ENCODE data around the gene DUSP1.

Gene DUSP1

DNA sequence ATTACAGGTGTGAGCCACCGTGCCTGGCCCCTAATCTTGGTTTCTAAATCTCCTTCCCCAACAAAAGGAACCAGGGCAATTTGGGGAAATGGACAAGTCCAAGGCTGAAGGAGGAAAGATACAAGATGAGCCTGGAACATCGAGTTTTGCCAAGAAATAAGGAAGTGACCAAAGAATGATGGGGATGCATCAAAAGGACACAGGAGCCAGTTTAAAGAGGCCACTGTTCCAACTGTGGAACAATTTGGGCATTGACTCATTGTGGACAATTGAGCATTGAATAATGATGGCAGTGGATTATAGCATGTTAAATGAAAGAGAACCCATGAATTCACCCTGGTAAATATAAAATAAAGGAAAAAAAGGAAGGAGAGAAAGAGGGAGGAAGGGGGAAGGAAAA, 47.5 kb downstream of the DUSP1 start:
- DNase-seq, result no peak

DNA sequence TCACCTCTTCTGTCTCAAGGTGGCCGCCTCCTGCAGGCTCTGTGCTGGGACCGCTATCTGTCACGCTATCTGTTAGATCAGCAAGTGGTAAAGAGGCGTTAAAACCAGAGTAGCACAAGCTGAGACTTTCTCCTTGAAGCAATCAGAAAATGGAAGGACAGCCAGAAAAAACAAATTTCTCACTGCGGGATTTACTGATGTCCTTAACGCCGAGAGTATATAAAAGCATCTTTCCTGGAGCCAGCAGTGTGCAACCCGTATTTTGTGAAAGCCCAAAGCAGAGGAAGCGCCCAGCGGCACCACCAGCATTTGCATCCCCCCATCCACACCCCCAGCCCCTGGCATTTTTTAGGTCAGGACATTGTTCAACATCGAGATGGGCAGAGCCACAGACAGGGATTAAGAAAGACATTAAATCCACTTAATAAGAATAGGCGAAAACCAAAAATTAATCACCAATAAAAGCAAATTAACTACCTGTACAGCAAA, 48.6 kb downstream of the DUSP1 start:
- peak in 1 of 2 experiments; percentile 30 for DNase-seq

DNA sequence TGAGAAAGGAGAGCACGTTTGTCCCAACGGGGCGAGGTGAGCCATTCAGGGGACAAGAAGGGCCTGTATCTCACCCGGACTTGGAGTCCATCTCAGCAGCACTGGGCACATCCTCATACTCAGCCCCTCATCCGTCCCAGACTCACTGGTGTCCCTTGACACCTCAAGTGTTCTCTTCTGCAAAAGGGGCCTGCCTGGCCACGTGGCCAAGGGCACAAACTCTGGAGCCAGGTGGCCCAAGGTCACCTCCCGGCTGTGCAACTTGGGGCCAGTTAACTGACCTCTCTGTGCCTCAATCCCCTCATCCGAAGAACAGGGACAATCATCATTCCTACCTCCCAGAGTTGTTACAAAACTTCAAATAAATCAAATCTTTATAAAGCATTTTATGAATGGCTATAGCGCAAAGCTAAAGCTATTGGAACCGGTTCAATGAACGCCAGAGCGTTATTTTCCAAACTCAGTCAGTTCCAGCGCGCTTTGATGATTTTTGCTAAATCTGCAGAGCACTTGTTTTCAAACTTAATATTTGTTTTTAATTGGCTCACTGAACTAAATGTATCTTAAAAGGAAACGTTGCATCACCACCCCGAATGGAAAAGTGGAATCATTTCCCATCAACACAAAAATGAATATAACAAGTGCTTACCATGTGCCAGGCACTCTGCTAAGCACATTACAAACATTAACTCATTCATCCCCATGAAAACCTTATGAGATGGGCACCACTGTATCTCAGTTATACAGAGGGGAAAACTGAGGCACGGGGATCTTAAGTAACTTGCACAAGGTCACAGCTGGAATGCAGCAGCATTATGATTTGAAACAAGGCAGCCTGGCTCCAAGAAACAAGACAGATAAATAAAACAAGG, 49.3 kb downstream of the DUSP1 start:
- no peak for DNase-seq

DNA sequence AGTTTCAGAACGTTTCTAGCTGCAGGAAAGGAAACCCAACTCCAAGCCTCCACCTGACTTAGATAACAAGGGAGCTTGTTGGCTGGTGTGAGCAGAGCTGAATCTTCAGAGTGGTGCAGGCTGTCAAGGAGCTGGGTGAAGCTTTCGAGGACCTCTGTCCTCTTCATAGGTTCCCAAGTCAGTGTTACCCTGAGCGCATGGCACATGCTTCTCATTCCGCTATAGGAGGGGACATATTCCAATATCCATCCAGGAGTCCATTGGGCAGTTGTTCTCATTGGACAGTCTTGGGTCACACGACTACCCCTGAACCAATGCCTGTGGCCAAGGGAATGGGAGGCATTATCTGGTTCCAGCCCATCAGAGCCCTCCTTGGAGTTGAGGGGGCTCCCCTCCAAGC, 50.3 kb downstream of the DUSP1 start:
- no peak for DNase-seq

DNA sequence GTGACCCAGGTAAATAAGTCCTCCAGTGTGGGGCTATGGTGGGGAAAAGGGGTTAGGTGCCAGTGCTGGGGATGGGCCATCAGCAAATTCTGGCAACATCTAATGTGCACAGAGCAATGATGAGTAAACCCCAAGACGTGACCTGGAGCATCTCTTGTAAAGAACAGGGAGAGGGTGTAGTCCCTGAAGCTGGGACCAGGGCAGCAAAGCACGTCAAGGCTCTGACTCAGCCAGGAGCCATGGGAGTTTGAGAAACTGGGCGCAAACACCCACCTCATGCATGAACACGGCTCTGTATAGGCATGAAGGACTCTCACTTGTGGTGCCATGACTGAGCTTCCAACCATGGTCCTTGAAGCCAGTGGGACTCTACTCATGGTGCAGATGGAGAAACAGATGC, 51.8 kb downstream of the DUSP1 start:
- DNase-seq, result no peak

DNA sequence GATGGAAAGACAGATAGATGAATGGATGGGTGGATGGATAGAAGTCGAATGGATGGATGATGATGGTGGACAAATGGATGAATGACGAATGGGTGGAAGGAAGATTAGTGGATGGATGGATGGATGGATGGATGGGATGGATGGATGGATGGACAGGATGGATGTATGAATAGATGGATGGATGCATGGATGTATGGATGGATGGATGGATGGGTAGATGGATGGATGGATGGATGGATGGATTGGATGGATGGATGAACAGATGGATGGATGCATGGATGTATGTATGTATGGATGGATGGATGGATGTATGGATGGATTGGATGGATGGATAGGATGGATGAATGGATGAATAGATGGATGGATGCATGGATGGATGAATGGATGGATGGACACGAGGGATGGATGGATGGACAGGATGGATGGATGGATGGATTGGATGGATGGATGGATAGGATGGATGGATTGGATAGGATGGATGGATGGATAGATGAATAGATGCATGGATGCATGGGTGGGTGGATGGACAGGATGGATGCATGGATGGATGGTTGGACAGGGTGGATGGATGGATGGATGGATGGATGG, 52.4 kb downstream of the DUSP1 start:
- no peak for DNase-seq

Measured in activated T-cell treated with anti-CD3 and anti-CD28 coated beads, Interleukin-2, amount 50 U/mL, for 48 hours (primary cell).